ENCODE results near the gene MAT2B.

The MAT2B gene

GRCh38 chr5:163505049-163505367 lies 411 bp upstream of the MAT2B start (continued):
- no peak for TF ChIP-seq POU6F1 (CRISPR knock-in tag; IDR thresholded peaks at IDR 0.05; ENCODE audit: borderline replicate concordance, low read depth)
- no peak for TF ChIP-seq ZNF8 (CRISPR knock-in tag; IDR thresholded peaks at IDR 0.05)
- no peak for TF ChIP-seq TCF4 (CRISPR knock-in tag; IDR thresholded peaks at IDR 0.05; ENCODE audit: borderline replicate concordance)

- no peak for TF ChIP-seq ZNF565 (CRISPR knock-in tag; conservative IDR thresholded peaks at IDR 0.05; ENCODE audit: low read depth)
- TF ChIP-seq ZNF8 (CRISPR knock-in tag; IDR thresholded peaks at IDR 0.05) = no peak
- no peak for TF ChIP-seq SNAI2 (CRISPR knock-in tag; IDR thresholded peaks at IDR 0.05)
- TF ChIP-seq PATZ1 (CRISPR knock-in tag; IDR thresholded peaks at IDR 0.05; ENCODE audit: borderline replicate concordance) = no peak; the same call in 1 of the 2 replicates
- TF ChIP-seq ARNTL (CRISPR knock-in tag; IDR thresholded peaks at IDR 0.05; ENCODE audit: borderline replicate concordance, low read depth) = no peak
- TF ChIP-seq CREB5 (CRISPR knock-in tag; IDR thresholded peaks at IDR 0.05; ENCODE audit: low read depth) = no peak
- no peak for ATAC-seq
Measured at GRCh38 chr5:163506095-163506457, 657 bp downstream of the MAT2B start.

GRCh38 chr5:163506726-163507125 lies 1.3 kb downstream of the MAT2B start:
- no peak for TF ChIP-seq CREB5 (CRISPR knock-in tag; IDR thresholded peaks at IDR 0.05; ENCODE audit: low read depth)
- no peak for TF ChIP-seq ZNF565 (CRISPR knock-in tag; conservative IDR thresholded peaks at IDR 0.05; ENCODE audit: low read depth)
- TF ChIP-seq ZNF8 (CRISPR knock-in tag; IDR thresholded peaks at IDR 0.05) = no peak
- TF ChIP-seq ISL1 (CRISPR knock-in tag; IDR thresholded peaks at IDR 0.05) = no peak
- no peak for TF ChIP-seq TSHZ2 (CRISPR knock-in tag; IDR thresholded peaks at IDR 0.05)
- TF ChIP-seq PATZ1 (CRISPR knock-in tag; IDR thresholded peaks at IDR 0.05; ENCODE audit: borderline replicate concordance) = no peak
- no peak for TF ChIP-seq OSR1 (CRISPR knock-in tag; IDR thresholded peaks at IDR 0.05)
- no peak for TF ChIP-seq BACH2 (CRISPR knock-in tag; IDR thresholded peaks at IDR 0.05; ENCODE audit: borderline replicate concordance)
- TF ChIP-seq SNAI2 (CRISPR knock-in tag; IDR thresholded peaks at IDR 0.05) = no peak
- no peak for ATAC-seq

GRCh38 chr5:163508753-163509152 lies 3.3 kb downstream of the MAT2B start:
- no peak for TF ChIP-seq ZC3H10 (CRISPR knock-in tag; IDR thresholded peaks at IDR 0.05)
- ATAC-seq = no peak

GRCh38 chr5:163509291-163509951 lies 4.0 kb downstream of the MAT2B start:
- ATAC-seq = no peak
- no peak for TF ChIP-seq TCF4 (CRISPR knock-in tag; IDR thresholded peaks at IDR 0.05; ENCODE audit: borderline replicate concordance)
- no peak for TF ChIP-seq ZFP30 (CRISPR knock-in tag; IDR thresholded peaks at IDR 0.05)
- TF ChIP-seq ZNF565 (CRISPR knock-in tag; conservative IDR thresholded peaks at IDR 0.05; ENCODE audit: low read depth) = no peak
- TF ChIP-seq SNAI2 (CRISPR knock-in tag; IDR thresholded peaks at IDR 0.05) = no peak
- TF ChIP-seq ARNTL (CRISPR knock-in tag; IDR thresholded peaks at IDR 0.05; ENCODE audit: borderline replicate concordance, low read depth) = no peak
- no peak for TF ChIP-seq TSHZ2 (CRISPR knock-in tag; IDR thresholded peaks at IDR 0.05)
- TF ChIP-seq ZNF8 (CRISPR knock-in tag; IDR thresholded peaks at IDR 0.05) = no peak
- TF ChIP-seq PATZ1 (CRISPR knock-in tag; IDR thresholded peaks at IDR 0.05; ENCODE audit: borderline replicate concordance) = no peak

Data from SK-N-SH treated with all-trans-retinoic acid at 6 μM for 48 hours (cell line).